GM10266 (cell line): ENCODE measurements around the gene CERS2.

Experiments
- DNase-seq: peaks from one replicate; pipeline ENCODE4 v3.0.0; 2012; ENCODE audit errors: extremely low spot score
- CTCF ChIP-seq: IDR thresholded peaks from 2 replicates; pipeline ENCODE4 v1.5.1; 2012; ENCODE audit warnings: mild to moderate bottlenecking, low read depth; ENCODE audit not compliant: control insufficient read depth, insufficient read depth; ENCODE audit errors: missing control alignments

Gene CERS2

GRCh38 chr1:151002611-151003010 is 28.0 kb upstream of the CERS2 start:
- no peak for TF ChIP-seq CTCF
- no peak for DNase-seq

- no peak for TF ChIP-seq CTCF
- DNase-seq, result no peak
Observed at GRCh38 chr1:151002051-151002450, 27.4 kb upstream of the CERS2 start.

GRCh38 chr1:151001602-151002001 is 27.0 kb upstream of the CERS2 start:
- TF ChIP-seq CTCF, result no peak
- no peak for DNase-seq

- no peak for TF ChIP-seq CTCF
- no peak for DNase-seq
Observed at GRCh38 chr1:151000408-151000807, 25.8 kb upstream of the CERS2 start.

GRCh38 chr1:150999926-151000325 is 25.3 kb upstream of the CERS2 start:
- no peak for TF ChIP-seq CTCF
- no peak for DNase-seq

GRCh38 chr1:150999051-150999674 is 24.5 kb upstream of the CERS2 start:
- DNase-seq, result no peak
- TF ChIP-seq CTCF, result no peak

GRCh38 chr1:150997949-150998348 is 23.3 kb upstream of the CERS2 start:
- TF ChIP-seq CTCF, result no peak
- DNase-seq, result no peak
